Measurements from ENCODE around the gene CKAP2.
A peak's percentile ranks its signal among the peaks of the same experiment; 100 is the strongest.
"Not testable (repeated sequence)": the region's sequence is repeated elsewhere in the genome, so short reads cannot be mapped to it uniquely, and the experiment has no call there.

Gene CKAP2

GRCh38 chr13:52454820-52455676 is at the start of gene CKAP2:
CKAP2 (plus strand) TSS chr13:52455478; CDS start chr13:52455557, 79 bp downstream.
- no peak for TF ChIP-seq CTCF (IDR thresholded peaks at IDR 0.05; ENCODE audit: low read depth, low read length, missing control alignments)
- peak; percentile 86 for DNase-seq (ENCODE audit: extremely low read depth, low read depth)
- H3K4me3 ChIP-seq (replicated peaks; ENCODE audit: low read depth, low read length) = peak within 1 kb of the TSS; percentile 86

GRCh38 chr13:52405767-52406494 is 49.3 kb upstream of the CKAP2 start, which contains the start of gene THSD1:
THSD1 (minus strand) TSS chr13:52406172; CDS start chr13:52402600, 3,572 bp downstream.
- TF ChIP-seq CTCF (IDR thresholded peaks at IDR 0.05; ENCODE audit: low read depth, low read length, missing control alignments) = no peak
- peak; percentile 6 for DNase-seq (ENCODE audit: extremely low read depth, low read depth)
- H3K4me3 ChIP-seq (replicated peaks; ENCODE audit: low read depth, low read length) = peak within 1 kb of the TSS; percentile 55

GRCh38 chr13:52406629-52407028 is 48.6 kb upstream of the CKAP2 start:
- no peak for TF ChIP-seq CTCF (IDR thresholded peaks at IDR 0.05; ENCODE audit: low read depth, low read length, missing control alignments)
- no peak for DNase-seq (ENCODE audit: extremely low read depth, low read depth)
- H3K4me3 ChIP-seq (replicated peaks; ENCODE audit: low read depth, low read length) = peak overlapping the region; percentile 55

GRCh38 chr13:52407436-52407835 is 47.8 kb upstream of the CKAP2 start:
- DNase-seq (ENCODE audit: extremely low read depth, low read depth); H3K4me3 ChIP-seq (replicated peaks; ENCODE audit: low read depth, low read length): not testable (repeated sequence)

- not testable (repeated sequence) for DNase-seq (ENCODE audit: extremely low read depth, low read depth); H3K4me3 ChIP-seq (replicated peaks; ENCODE audit: low read depth, low read length)
These were observed 47.1 kb upstream of the CKAP2 start for GRCh38 chr13:52408071-52408658.

- no peak overlapping the region for H3K4me3 ChIP-seq (replicated peaks; ENCODE audit: low read depth, low read length)
- DNase-seq (ENCODE audit: extremely low read depth, low read depth) = no peak
- no peak for TF ChIP-seq CTCF (IDR thresholded peaks at IDR 0.05; ENCODE audit: low read depth, low read length, missing control alignments)
These were observed 43.6 kb upstream of the CKAP2 start for GRCh38 chr13:52411629-52412028.

GRCh38 chr13:52412128-52412527 is 43.1 kb upstream of the CKAP2 start:
- no peak for DNase-seq (ENCODE audit: extremely low read depth, low read depth)
- no peak overlapping the region for H3K4me3 ChIP-seq (replicated peaks; ENCODE audit: low read depth, low read length)
- no peak for TF ChIP-seq CTCF (IDR thresholded peaks at IDR 0.05; ENCODE audit: low read depth, low read length, missing control alignments)

All from HFF-Myc (cell line).